Pancreas (tissue), 10 donors: ENCODE results near the gene SH3YL1. TPM values are rescaled to one million over a fixed set of nuclear protein-coding genes. Genes with fewer than 3 reads are reported as not detected.

Experiments used
- ATAC-seq, 4 donors: fragments of 200-7000 bp; cut with Tn5 transposase; one replicate each; pipeline versions ENCODE4 v1.8.0 to v1.9.1; 2020; ENCODE audit warnings: mild to moderate bottlenecking in 4 of 4, moderate library complexity in 4 of 4
- DNase-seq, 6 donors: peaks; one replicate each; pipeline ENCODE4 v3.0.0-alpha.2; 2020
- FAIRE-seq: peaks from 2 replicates; lab custom pipeline; 2012; peaks lifted over from hg19 to GRCh38; lab: Jason Lieb, UNC
- H3K27ac ChIP-seq, 4 donors: fragments of 200-600 bp; sonication (generic); 1 replicate in 3 of 4; 2 replicates in 1 of 4; pipeline versions ENCODE4 v1.5.0 to v1.8.0; 2020
- H3K27me3 ChIP-seq, 4 donors: fragments of 200-600 bp; one replicate each; pipeline ENCODE4 v1.8.0; 2021
- H3K36me3 ChIP-seq, 3 donors: fragments of 200-600 bp; sonication (generic) in 1 of 3; one replicate each; pipeline versions ENCODE4 v1.5.0 to v1.8.0; 2020 to 2021
- H3K4me1 ChIP-seq, 3 donors: fragments of 200-600 bp; one replicate each; pipeline ENCODE4 v1.8.0; 2021
- H3K4me3 ChIP-seq, 4 donors: fragments of 200-600 bp; sonication (generic) in 2 of 4; one replicate each; pipeline versions ENCODE4 v1.5.0 to v1.8.0; 2020 to 2021
- H3K9me3 ChIP-seq, 4 donors: fragments of 200-600 bp; one replicate each; pipeline ENCODE4 v1.8.0; 2021
- CTCF ChIP-seq, 4 donors: fragments of 200-600 bp; sonication (generic) in 3 of 4; IDR thresholded peaks; one replicate each; pipeline versions ENCODE4 v1.5.0 to v1.8.0; 2021; ENCODE audit warnings: antibody characterized with exemption in 4 of 4
- WGBS, 2 donors: extraction: QIAGEN DNeasy Blood & Tissue Kit; methylation state at CpG; one replicate each; pipeline ENCODE4 v1.1.7; 2013; 5-methylcytosine and 5-hydroxymethylcytosine counted together
- intact Hi-C, 3 donors: fragments of 100-400 bp; cut with DNase I; formaldehyde crosslinking; loops; one replicate each; pipeline versions ENCODE4 v1.11.1 to v1.14.2; 2022
- polyA plus RNA-seq, 2 donors: library from polyadenylated mRNA; stranded (reverse); fragments of 200-250 nt; gene quantifications; one replicate each; pipeline ENCODE4 v1.2.3, GENCODE V29; 2013
- total RNA-seq, 6 donors: library from RNA; stranded (reverse); fragmentation: NEBNext Ultra II Directional in 4 of 6; extraction: Animal tissue kit (Norgen Biotek cat#: 25700) in 4 of 6; gene quantifications; one replicate each; pipeline versions ENCODE4 v1.2.1 to v1.2.4, GENCODE V29; 2021 to 2023
- donor health status: healthy with polysubstance abuse.
- donor health status: DM: no; HTN: no; CAD: no; lungs with moderate emphysema.
- donor health status: DM: no; HTN: no; CAD: no.
- donor health status: control.
- donor health status: control.
- donor health status: Bipolar disorder and iron deficiency.
- donor health status: DM: yes; HTN: yes; CAD: no.
- donor health status: DM: no; HTN: no; CAD: no.
- donor health status: DM: no; HTN: no; CAD: no.
- donor health status: DM: yes; HTN: yes; CAD: no.

Gene SH3YL1
- total and polyA plus RNA-seq, 8 donors, result 63.7 to 162 (median 119) TPM

- no peak overlapping the region for H3K4me3 ChIP-seq
- FAIRE-seq, result no peak
Measured at GRCh38 chr2:169741-170140, 94.1 kb downstream of the SH3YL1 start.

More at GRCh38 chr2:169741-170140, 94.1 kb downstream of the SH3YL1 start:
- intact Hi-C loops, result loop anchor here in 1 of 3 donors (5.0 kb wide), 1 partner anchor 118 kb away; the partner anchor contains the start of gene ALKAL2
- ATAC-seq (no peak), DNase-seq (no peak)
- no peaks in the 10 kb centered on the region for H3K36me3 ChIP-seq
- H3K27me3 ChIP-seq, result no peaks in the 10 kb centered on the region
- peaks cover 0 to 12% (median 5%) of the 10 kb centered on the region in 3 donors for H3K4me1 ChIP-seq
- TF ChIP-seq CTCF (IDR thresholded peaks at IDR 0.05), result no peak
- H3K9me3 ChIP-seq, result no peaks in the 10 kb centered on the region
- 78 to 87% methylated on average over 3 of the region's 3 CpGs for WGBS, 2 donors
- no peak overlapping the region for H3K27ac ChIP-seq

Other genes with a start within 250 kb of the SH3YL1 start
- 10 to 100 TPM in 5 of 6 donors, 1 to 10 TPM in 1; 6.9 to 13.3 (median 10.3) TPM for gene FAM110C, start 217.5 kb downstream of the SH3YL1 start, total RNA-seq
- gene FAM110C, start 217.5 kb downstream of the SH3YL1 start, polyA plus RNA-seq, result 10 to 100 TPM; 11.6 to 22.4 TPM
- 10 to 100 TPM; 41.6 to 59.1 (median 45.3) TPM for gene ACP1, start 915 bp upstream of the SH3YL1 start, total RNA-seq
- gene ACP1, start 915 bp upstream of the SH3YL1 start, polyA plus RNA-seq, result 10 to 100 TPM; 34.9 to 74.2 TPM
- gene ALKAL2, start 24.1 kb upstream of the SH3YL1 start, total RNA-seq, result 10 to 100 TPM; 21.2 to 50.6 (median 32.9) TPM
- 10 to 100 TPM; 66.9 to 93.6 TPM for gene ALKAL2, start 24.1 kb upstream of the SH3YL1 start, polyA plus RNA-seq